ENCODE results near the gene SMYD3. TPM values are rescaled to one million over a fixed set of nuclear protein-coding genes. Genes with fewer than 3 reads are reported as not detected.

The SMYD3 gene
- total RNA-seq, 4 donors from 2014 or later = 33.7 to 105 (median 51.4) TPM

DNA sequence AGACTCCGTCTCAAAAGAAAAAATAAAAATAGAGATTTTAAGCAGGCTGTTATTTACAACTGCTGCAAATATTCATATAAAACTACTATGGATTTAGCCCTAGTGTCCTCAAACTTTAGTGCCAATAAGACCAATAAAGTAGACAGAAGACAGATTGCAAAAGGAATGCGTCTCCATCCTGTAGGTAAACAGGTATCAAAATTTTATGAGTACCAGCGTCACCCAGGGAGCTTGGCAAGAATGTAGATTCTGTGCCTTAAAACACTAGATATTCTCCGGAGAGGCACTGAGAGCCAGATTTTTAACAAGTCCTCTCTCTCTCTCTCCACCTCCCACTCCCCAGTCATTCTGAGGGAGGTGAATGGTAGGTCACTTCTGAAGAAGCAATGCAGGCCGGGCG, 18.4 kb downstream of the SMYD3 start:
- 96 to 97% methylated on average over 6 of the region's 6 CpGs for WGBS, 2 donors
- Histone ChIP-seq H3K4me3 (replicated peaks in 1 of 3) (no peak overlapping the region), H3K9me3 (no peaks in the 10 kb centered on the region), H3K36me3 (no peaks in the 10 kb centered on the region), H3K27me3 (no peaks in the 10 kb centered on the region), H3K4me1 (peaks cover 0 to 1% of the 10 kb centered on the region in 2 donors), H3K27ac (no peak overlapping the region)
- DNase-seq = no peak
- intact Hi-C loops (cut with DNase I) = no loop called here
- TF ChIP-seq, protein P1, sequence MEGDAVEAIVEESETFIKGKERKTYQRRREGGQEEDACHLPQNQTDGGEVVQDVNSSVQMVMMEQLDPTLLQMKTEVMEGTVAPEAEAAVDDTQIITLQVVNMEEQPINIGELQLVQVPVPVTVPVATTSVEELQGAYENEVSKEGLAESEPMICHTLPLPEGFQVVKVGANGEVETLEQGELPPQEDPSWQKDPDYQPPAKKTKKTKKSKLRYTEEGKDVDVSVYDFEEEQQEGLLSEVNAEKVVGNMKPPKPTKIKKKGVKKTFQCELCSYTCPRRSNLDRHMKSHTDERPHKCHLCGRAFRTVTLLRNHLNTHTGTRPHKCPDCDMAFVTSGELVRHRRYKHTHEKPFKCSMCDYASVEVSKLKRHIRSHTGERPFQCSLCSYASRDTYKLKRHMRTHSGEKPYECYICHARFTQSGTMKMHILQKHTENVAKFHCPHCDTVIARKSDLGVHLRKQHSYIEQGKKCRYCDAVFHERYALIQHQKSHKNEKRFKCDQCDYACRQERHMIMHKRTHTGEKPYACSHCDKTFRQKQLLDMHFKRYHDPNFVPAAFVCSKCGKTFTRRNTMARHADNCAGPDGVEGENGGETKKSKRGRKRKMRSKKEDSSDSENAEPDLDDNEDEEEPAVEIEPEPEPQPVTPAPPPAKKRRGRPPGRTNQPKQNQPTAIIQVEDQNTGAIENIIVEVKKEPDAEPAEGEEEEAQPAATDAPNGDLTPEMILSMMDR (IDR thresholded peaks at IDR 0.05) = no peak
- TF ChIP-seq POLR2A (IDR thresholded peaks at IDR 0.05) = no peak

DNA sequence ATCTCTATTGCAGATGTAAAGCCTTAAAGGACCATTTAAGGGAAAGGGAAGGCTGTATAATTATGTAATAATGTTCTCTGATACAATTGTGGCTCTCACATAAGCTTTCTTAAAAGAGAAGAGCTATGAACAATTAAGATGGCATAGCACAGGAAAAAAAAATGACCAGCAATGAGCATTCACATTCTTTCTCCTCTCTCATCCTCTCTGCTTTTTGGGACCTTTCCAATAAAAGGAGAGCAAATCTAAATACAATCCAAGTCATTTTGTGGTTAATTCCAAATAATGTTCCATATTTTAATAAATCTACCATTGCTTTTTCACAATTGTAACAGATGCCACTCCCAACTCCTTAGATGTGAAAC, 23.5 kb downstream of the SMYD3 start:
- Histone ChIP-seq H3K36me3 (no peaks in the 10 kb centered on the region), H3K27ac (no peak overlapping the region)
- TF ChIP-seq, protein P1 (IDR thresholded peaks at IDR 0.05) = no peak
- TF ChIP-seq POLR2A (IDR thresholded peaks at IDR 0.05) = no peak

DNA sequence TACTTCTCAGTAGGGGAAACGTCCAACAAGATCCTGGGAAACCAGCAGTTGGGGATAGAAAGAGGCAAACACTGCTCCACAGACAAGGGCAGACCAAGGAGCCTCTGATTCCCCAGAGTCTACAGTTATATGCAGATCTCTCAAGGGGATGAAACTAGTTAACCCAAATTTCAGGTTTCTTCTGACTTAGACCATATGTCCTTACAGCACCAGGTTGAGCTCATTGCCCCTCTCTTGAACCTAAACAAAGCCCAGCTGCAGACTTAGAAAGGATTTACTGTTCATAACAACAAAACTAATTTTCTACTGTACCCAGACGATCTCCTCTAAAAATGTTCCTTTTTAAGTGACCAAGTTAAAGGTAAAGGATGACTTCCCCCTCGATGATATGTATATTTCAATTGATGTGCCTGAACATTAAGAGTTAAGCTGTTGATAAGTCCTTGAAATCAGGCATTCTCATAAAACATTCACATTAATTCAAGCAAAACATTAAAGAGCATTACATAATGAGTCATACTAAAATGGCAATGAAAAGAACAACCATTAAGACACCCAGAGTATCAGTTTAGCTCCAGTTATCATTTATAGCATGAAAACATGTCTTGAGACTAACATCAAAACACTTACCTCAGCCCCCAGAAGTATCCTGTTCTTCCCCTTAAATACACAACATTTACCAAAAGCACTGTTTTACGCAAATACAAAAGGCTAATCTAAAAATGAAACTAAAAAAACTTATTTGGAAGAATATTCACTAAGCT, 24.1 kb downstream of the SMYD3 start:
- Histone ChIP-seq H3K4me1 (peaks cover 11 to 13% of the 10 kb centered on the region in 2 donors), H3K9me3 (no peaks in the 10 kb centered on the region), H3K27ac (no peak overlapping the region), H3K36me3 (no peaks in the 10 kb centered on the region), H3K4me3 (replicated peaks in 1 of 3) (no peak overlapping the region), H3K27me3 (no peaks in the 10 kb centered on the region)
- TF ChIP-seq, protein P1 (IDR thresholded peaks at IDR 0.05) = no peak
- TF ChIP-seq POLR2A (IDR thresholded peaks at IDR 0.05) = no peak
- intact Hi-C loops (cut with DNase I) = no loop called here
- 62% methylated on average over 4 of the region's 4 CpGs for WGBS, 2 donors
- DNase-seq = no peak

More for the DNA sequence above, 23.5 kb downstream of the SMYD3 start:
- Histone ChIP-seq H3K4me1 (peaks cover 11 to 13% of the 10 kb centered on the region in 2 donors), H3K9me3 (no peaks in the 10 kb centered on the region), H3K4me3 (replicated peaks in 1 of 3) (no peak overlapping the region), H3K27me3 (no peaks in the 10 kb centered on the region)
- DNase-seq = no peak
- intact Hi-C loops (cut with DNase I) = no loop called here

DNA sequence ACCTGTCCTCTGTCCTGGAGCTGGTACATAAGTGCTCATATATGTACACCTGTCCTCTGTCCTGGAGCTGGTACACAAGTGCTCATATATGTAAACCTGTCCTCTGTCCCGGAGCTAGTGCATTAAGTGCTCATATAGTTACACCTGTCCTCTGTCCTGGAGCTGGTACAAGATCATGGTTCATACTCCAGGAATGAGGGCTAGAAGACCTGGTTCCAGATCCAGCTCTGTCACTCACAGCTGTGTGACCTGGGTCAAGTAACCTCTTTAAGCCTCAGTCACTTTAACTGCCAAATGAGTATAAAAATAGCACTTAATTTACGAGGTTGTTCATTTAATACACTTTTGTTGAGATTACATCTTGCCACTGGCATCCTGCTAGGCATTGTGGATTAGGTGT, 28.0 kb downstream of the SMYD3 start:
- no peak for DNase-seq
- H3K4me1 ChIP-seq = peaks cover 22 to 24% of the 10 kb centered on the region in 2 donors
- H3K9me3 ChIP-seq = no peaks in the 10 kb centered on the region
- WGBS, 2 donors = 87 to 91% methylated on average over 1 to 2 of the region's 2 CpGs
- intact Hi-C loops (cut with DNase I) = no loop called here
- H3K27ac ChIP-seq = no peak overlapping the region
- no peak overlapping the region for H3K4me3 ChIP-seq (replicated peaks in 1 of 3)
- H3K36me3 ChIP-seq = no peaks in the 10 kb centered on the region
- TF ChIP-seq, protein P1 (IDR thresholded peaks at IDR 0.05) = no peak
- TF ChIP-seq POLR2A (IDR thresholded peaks at IDR 0.05) = no peak
- no peaks in the 10 kb centered on the region for H3K27me3 ChIP-seq

DNA sequence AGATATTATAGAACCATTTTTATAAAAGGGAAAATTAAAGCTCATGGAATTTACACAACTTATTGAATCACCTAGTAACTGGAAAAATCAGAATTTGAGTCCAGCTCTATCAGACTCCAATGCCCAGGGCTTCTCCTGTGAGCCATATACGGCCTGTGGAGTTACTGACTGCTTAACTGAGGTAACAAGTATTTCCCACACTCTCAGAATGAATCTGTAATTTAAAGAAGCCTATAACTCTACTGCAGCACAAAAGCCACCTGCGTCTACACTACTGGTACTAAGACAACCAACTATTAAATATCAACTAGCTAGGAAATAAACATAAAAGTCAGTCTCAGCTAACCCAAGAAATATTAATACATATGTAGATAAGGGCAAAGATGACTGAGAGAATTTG, 29.4 kb downstream of the SMYD3 start:
- Histone ChIP-seq H3K27me3 (no peaks in the 10 kb centered on the region), H3K9me3 (no peaks in the 10 kb centered on the region), H3K27ac (no peak overlapping the region), H3K4me3 (replicated peaks in 1 of 3) (no peak overlapping the region), H3K4me1 (peaks cover 11 to 15% of the 10 kb centered on the region in 2 donors), H3K36me3 (no peaks in the 10 kb centered on the region)
- TF ChIP-seq POLR2A (IDR thresholded peaks at IDR 0.05) = no peak
- TF ChIP-seq, protein P1 (IDR thresholded peaks at IDR 0.05) = no peak
- intact Hi-C loops (cut with DNase I) = no loop called here
- DNase-seq = no peak
- WGBS, 2 donors = 92 to 94% methylated on average over 2 of the region's 2 CpGs
